ENCODE data around the gene WARS2.

GRCh38 chr1:118986555-118987467 lies 153.6 kb downstream of the WARS2 start:
- TF ChIP-seq, protein P1, sequence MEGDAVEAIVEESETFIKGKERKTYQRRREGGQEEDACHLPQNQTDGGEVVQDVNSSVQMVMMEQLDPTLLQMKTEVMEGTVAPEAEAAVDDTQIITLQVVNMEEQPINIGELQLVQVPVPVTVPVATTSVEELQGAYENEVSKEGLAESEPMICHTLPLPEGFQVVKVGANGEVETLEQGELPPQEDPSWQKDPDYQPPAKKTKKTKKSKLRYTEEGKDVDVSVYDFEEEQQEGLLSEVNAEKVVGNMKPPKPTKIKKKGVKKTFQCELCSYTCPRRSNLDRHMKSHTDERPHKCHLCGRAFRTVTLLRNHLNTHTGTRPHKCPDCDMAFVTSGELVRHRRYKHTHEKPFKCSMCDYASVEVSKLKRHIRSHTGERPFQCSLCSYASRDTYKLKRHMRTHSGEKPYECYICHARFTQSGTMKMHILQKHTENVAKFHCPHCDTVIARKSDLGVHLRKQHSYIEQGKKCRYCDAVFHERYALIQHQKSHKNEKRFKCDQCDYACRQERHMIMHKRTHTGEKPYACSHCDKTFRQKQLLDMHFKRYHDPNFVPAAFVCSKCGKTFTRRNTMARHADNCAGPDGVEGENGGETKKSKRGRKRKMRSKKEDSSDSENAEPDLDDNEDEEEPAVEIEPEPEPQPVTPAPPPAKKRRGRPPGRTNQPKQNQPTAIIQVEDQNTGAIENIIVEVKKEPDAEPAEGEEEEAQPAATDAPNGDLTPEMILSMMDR (conservative IDR thresholded peaks at IDR 0.05), result no peak
- no peak for TF ChIP-seq ZFX (IDR thresholded peaks at IDR 0.05)
